Activated naive CD4-positive, alpha-beta T cell treated with anti-CD3 and anti-CD28 coated beads, Interleukin-2, amount 50 U/mL, for 24 hours (primary cell): ENCODE data around the gene RGMA.

Experiments used
- H3K27ac Mint-ChIP-seq: one replicate; pipeline ENCODE4 v1.8.0; 2021; ENCODE audit warnings: mild to moderate bottlenecking, mixed read lengths
- H3K27me3 Mint-ChIP-seq: one replicate; pipeline ENCODE4 v1.8.0; 2021; ENCODE audit warnings: mixed read lengths
- H3K36me3 Mint-ChIP-seq: one replicate; pipeline ENCODE4 v1.8.0; 2021; ENCODE audit warnings: mixed read lengths
- H3K4me1 Mint-ChIP-seq: one replicate; pipeline ENCODE4 v1.8.0; 2021; ENCODE audit warnings: mixed read lengths
- H3K4me3 Mint-ChIP-seq: one replicate; pipeline ENCODE4 v1.8.0; 2021; ENCODE audit warnings: mild to moderate bottlenecking, mixed read lengths
- H3K9me3 Mint-ChIP-seq: one replicate; pipeline ENCODE4 v1.8.0; 2021; ENCODE audit warnings: mixed read lengths

The RGMA gene

GRCh38 chr15:93001881-93002280 lies 87.1 kb downstream of the RGMA start:
- H3K27me3 Mint-ChIP-seq: no peaks in the 10 kb centered on the region
- H3K4me3 Mint-ChIP-seq: no peak overlapping the region
- peaks cover 19% of the 10 kb centered on the region for H3K4me1 Mint-ChIP-seq
- H3K27ac Mint-ChIP-seq: peak overlapping the region; percentile 84
- H3K36me3 Mint-ChIP-seq: peaks cover 32% of the 10 kb centered on the region
- no peaks in the 10 kb centered on the region for H3K9me3 Mint-ChIP-seq

GRCh38 chr15:93001156-93001555 lies 87.9 kb downstream of the RGMA start:
- no peak overlapping the region for H3K27ac Mint-ChIP-seq

GRCh38 chr15:92997821-92998220 lies 91.2 kb downstream of the RGMA start:
- no peaks in the 10 kb centered on the region for H3K27me3 Mint-ChIP-seq
- no peak overlapping the region for H3K4me3 Mint-ChIP-seq
- peaks cover 25% of the 10 kb centered on the region for H3K36me3 Mint-ChIP-seq
- no peaks in the 10 kb centered on the region for H3K9me3 Mint-ChIP-seq
- H3K4me1 Mint-ChIP-seq: peaks cover 37% of the 10 kb centered on the region
- peak overlapping the region; percentile 84 for H3K27ac Mint-ChIP-seq

More at GRCh38 chr15:93001156-93001555, 87.9 kb downstream of the RGMA start:
- Mint-ChIP-seq H3K4me3 (no peak overlapping the region), H3K36me3 (peaks cover 32% of the 10 kb centered on the region), H3K9me3 (no peaks in the 10 kb centered on the region), H3K4me1 (peaks cover 26% of the 10 kb centered on the region), H3K27me3 (no peaks in the 10 kb centered on the region)

- no peaks in the 10 kb centered on the region for H3K9me3 Mint-ChIP-seq
- H3K4me3 Mint-ChIP-seq: no peak overlapping the region
- peaks cover 40% of the 10 kb centered on the region for H3K4me1 Mint-ChIP-seq
- H3K27me3 Mint-ChIP-seq: no peaks in the 10 kb centered on the region
- peaks cover 18% of the 10 kb centered on the region for H3K36me3 Mint-ChIP-seq
- H3K27ac Mint-ChIP-seq: peak overlapping the region; percentile 63
Measured at GRCh38 chr15:92992720-92993119, 96.3 kb downstream of the RGMA start.

- Mint-ChIP-seq H3K36me3 (peaks cover 20% of the 10 kb centered on the region), H3K4me1 (peaks cover 20% of the 10 kb centered on the region), H3K9me3 (no peaks in the 10 kb centered on the region), H3K4me3 (no peak overlapping the region), H3K27ac (peak overlapping the region; percentile 79), H3K27me3 (no peaks in the 10 kb centered on the region)
Measured at GRCh38 chr15:92990031-92990430, 99.0 kb downstream of the RGMA start.

GRCh38 chr15:92989470-92989869 lies 99.5 kb downstream of the RGMA start:
- Mint-ChIP-seq H3K4me3 (no peak overlapping the region), H3K9me3 (no peaks in the 10 kb centered on the region), H3K27me3 (no peaks in the 10 kb centered on the region), H3K4me1 (peaks cover 15% of the 10 kb centered on the region), H3K27ac (no peak overlapping the region), H3K36me3 (peaks cover 18% of the 10 kb centered on the region)
